OCI-LY3 (cell line): Measurements from ENCODE around the gene TCF3.

Source experiments
- CTCF ChIP-seq: fragments of 200-600, 300-600 bp; sonication (generic); IDR thresholded peaks from 2 replicates; pipeline ENCODE4 v1.5.1; 2014; ENCODE audit warnings: antibody characterized with exemption, low read length, low read depth
- EZH2phosphoT487 ChIP-seq: fragments of 200-600 bp; shearing (Covaris generic); IDR thresholded peaks from 2 replicates; pipeline ENCODE4 v1.6.1; 2018; ENCODE audit warnings: antibody characterized with exemption, mixed run types, low read depth

- no peak for TF ChIP-seq CTCF
- TF ChIP-seq EZH2phosphoT487, result no peak
Measured at GRCh38 chr19:1685046-1685445, 32.6 kb upstream of the TCF3 start.
